GM19463 (cell line): ENCODE measurements around the gene EPM2A.
"Not testable (repeated sequence)": the region's sequence is repeated elsewhere in the genome, so short reads cannot be mapped to it uniquely, and the experiment has no call there.

Experiments
- ATAC-seq: cut with Tn5 transposase; IDR thresholded peaks from one replicate; pipeline ENCODE4 v1.9.1; 2021; ENCODE audit warnings: mild to moderate bottlenecking, moderate library complexity; ENCODE audit not compliant: unreplicated experiment

EPM2A gene

GRCh38 chr6:145735356-145736165 lies at the start of gene EPM2A:
TSS of gene EPM2A (minus strand) at chr6:145735520. CDS start at chr6:145735498, 22 bp downstream.
- ATAC-seq, result peak; percentile 52

- ATAC-seq, result peak; percentile 88
These were observed 49.4 kb upstream of the EPM2A start for GRCh38 chr6:145784683-145785082.

DNA sequence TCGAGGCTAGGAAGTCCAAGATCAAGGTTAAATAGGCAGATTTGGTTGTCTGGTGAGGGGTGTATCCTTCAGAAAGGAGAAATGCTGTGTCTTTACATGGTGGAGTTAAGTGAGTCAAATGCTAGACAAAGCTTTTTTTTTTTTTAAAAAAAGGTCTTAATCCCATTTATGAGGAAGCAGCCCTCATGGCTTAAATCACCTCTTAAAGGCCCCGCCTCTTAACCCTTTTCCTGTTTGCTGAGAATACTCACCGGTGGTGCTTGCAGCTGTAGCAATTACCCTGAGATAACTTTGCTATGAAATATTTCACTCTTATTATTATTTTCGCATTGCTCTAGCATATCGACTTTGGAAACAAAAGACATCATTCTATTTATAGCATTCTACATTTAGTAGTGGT lies 48.5 kb upstream of the EPM2A start:
- ATAC-seq, result no peak

GRCh38 chr6:145772846-145773245 lies 37.5 kb upstream of the EPM2A start:
- no peak for ATAC-seq

DNA sequence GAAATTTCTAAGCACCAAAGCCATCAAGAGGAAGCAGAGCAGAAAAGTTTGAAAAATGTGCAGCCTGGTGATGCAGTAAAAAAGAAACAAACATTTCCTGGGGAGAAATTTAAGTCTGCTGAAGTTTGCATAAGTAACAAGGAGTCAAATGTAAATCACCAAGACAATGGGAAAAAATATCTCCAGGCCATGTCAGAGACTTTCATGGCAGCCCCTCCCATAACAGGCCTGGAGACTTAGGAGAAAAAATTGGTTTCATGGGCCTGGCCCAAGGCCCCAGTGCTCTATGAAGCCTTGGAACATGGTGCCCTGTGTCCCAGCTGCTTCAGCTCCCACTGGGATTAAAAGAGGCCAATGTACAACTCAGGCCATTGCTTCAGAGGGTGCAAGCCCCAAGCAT lies 30.1 kb upstream of the EPM2A start:
- ATAC-seq, result no peak

- ATAC-seq, result no peak
These were observed 28.4 kb upstream of the EPM2A start for GRCh38 chr6:145763742-145764141.

DNA sequence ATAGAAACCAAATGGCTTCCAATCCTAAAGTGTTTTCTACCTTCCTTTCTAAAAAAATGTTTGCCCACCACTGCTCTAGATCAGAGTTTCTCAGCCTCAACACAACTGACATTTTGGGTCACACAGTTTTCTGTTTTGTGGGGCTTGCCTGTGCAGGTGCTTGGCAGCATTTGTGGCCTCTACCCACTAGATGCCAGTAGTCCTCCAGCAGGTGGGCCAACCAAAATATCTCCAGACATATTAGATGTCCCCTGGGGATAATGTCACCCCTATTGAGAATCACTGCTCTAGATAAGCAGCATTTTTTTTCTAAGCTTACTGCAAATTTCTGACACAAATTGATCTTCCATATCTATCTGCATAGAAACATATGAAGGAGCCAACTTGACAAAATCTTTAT lies 26.3 kb upstream of the EPM2A start:
- peak; percentile 73 for ATAC-seq

DNA sequence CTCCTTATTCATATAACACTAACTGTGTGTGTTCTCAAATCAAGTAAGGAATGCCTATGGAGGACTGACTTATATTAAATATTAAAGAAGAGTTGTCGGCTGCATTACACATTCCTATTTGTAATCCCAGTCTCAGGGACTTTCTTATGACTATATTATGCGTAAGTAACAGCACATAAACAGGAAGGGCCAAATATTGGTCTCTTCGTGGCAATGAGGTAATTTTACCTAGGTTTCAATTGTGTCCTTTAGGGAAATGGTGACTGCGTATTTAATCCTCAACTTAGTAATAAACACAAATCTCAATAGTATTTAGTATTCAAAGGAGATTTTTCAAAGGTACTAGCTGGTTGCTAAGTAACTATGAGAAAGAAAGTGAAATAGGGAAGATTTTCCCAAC lies 22.8 kb upstream of the EPM2A start:
- no peak for ATAC-seq

GRCh38 chr6:145756170-145756662 lies 20.9 kb upstream of the EPM2A start:
- no peak for ATAC-seq

DNA sequence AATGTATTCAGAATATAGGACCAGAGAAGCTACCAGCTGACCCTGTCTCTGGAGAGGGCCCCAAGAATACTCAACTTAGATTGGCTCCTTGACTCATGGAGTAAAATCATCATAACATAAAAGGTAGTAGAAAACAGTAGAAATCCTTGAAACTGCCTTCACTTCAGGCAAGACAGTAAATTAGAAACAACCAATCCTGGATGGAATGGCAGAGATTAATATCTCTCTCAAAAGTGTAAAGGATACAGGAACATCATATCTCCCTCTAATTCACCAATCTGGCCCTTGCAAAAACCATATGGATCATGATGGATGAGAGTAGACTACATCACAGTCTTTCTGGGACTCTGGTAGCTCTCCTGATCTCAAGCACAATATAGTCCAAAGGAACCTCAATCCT lies 20.4 kb upstream of the EPM2A start:
- no peak for ATAC-seq

DNA sequence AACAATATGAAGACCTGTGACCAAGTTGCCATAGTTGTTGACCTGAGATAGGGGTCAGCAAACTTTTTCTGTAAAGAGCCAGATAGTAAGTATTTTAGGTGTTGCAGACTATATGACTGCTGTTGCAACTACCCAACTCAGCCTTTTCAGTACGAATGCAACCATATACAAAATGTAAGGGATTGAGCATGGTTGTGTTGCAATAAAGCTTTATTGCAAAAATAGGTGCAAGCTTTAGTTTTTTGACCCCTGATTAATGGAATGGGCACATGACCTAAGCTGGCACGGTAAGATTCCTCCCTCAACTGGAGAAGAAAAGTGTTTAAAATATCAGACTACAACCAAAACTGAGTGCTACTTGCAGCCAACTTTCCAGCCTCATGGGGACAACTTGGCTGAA lies 17.3 kb upstream of the EPM2A start:
- no peak for ATAC-seq

DNA sequence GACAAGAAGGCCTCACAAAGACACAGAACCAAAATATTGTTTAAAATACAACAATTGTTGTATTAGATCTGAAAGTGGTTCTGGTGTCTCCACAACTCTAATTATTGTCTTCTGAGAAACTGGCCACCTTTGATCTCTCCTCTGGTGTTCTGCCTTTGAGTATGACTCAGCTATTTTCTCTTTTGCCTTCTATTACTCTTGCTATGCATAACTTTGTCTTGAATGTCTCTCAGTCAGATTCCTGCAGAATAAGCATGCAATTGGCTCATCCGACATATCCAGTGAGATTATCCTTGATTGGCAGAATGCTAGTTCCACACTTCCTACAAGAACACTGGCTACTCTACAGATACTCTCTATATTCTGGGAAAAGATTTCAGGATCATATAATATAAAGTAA lies 14.3 kb upstream of the EPM2A start:
- ATAC-seq, result peak; percentile 93

DNA sequence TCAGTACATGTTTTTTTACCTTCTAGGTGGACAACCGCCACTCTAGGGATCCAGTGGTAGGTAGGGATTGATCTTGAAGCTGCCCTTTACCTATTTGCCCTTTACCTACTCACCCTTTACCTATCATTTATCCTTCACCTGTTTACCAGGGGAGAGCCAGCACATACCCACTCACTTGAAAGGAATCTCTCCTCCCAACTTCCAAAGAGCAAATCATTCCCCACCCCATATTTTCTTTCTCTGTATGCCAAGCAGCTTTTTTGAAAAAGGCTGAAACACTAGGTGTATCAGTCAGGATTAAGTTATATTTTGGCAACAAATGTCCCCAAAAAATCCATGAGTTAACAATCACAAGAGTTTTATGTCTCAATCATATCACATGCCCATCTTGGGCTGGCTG lies 10.5 kb upstream of the EPM2A start:
- no peak for ATAC-seq

DNA sequence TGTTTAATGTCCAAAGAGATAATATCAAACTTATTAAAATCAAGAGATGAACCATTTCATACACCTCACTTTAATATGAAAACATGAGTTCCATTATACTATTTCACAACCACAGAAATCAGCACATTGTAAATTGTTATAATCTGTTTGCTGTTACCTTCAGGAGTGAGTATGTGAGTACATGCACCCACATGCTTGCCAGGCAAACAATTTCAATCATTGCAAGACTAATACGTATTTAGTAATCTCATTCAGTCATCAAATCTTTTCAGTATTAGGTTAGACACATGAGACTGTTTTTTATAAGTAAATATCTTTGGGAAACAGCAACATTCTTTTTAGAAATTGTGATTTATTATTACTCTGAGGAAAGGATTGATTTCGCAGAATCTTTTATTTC lies 9.3 kb upstream of the EPM2A start:
- no peak for ATAC-seq

DNA sequence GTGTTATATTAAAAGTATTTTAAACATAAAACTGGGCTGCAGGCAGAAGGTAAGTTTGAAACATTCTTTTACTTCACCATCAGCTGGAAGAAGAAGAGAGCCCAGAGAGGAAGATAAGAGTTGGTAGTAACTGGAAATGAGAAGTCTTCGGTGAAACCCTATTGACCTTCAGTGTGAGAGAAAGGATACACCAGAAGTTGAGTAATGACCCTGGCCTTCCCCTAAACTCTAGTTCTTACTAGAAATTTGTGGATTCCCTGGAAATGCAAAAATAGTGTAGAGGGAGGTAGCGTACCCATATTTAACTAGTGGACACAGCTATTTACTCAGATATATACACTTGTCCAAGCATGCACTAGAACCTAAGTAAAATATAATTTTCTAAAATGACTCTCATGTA lies 8.0 kb upstream of the EPM2A start:
- no peak for ATAC-seq

DNA sequence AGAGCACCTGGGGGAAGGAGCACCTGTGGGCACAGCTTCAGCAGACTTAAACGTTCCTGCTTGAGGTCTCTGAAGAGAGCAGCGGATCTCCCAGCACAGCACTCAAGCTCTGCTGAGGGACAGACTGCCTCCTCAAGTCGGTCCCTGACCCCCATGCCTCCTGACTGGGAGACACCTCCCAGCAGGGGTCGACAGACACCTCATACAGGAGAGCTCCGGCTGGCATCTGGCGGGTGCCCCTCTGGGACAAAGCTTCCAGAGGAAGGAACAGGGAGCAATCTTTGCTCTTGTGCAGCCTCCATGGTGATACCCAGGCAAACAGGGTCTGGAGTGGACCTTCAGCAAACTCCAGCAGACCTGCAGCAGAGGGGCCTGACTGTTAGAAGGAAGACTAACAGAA lies 7.2 kb upstream of the EPM2A start:
- ATAC-seq, result not testable (repeated sequence)

DNA sequence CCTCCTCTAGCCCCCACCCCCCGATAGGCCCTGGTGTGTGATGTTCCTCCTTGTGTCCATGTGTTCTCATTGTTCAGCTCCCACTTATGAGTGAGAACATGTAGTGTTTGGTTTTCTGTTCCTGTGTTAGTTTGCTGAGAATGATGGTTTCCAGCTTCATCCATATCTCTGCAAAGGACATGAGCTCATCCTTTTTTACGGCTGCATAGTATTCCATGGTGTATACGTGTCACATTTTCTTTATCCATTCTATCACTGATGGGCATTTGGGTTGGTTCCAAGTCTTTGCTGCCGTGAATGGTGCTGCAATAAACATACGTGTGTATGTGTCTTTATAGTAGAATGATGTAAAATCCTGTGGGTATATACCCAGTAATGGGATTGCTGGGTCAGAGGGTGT lies 4.4 kb upstream of the EPM2A start:
- ATAC-seq, result not testable (repeated sequence)

DNA sequence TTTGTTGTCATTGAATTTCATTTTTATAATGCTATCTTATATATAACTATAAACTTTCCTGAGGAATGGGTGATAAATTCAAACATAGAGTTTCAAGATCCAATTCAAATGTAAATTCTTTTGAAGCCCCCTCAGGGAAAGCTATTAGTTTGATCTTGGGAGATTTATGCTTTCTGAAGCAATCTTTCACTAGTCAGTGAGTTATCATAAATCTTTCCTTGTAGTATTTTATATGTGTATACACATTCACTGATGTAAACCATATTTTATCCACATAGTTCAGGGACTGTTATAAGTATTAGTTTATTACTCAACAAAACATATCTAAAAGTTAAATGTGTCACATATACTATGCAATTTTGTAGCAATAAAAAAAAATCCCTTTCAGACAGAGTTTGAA lies 2.9 kb upstream of the EPM2A start:
- ATAC-seq, result no peak

- no peak for ATAC-seq
These were observed 1.4 kb upstream of the EPM2A start for GRCh38 chr6:145736661-145737144.

DNA sequence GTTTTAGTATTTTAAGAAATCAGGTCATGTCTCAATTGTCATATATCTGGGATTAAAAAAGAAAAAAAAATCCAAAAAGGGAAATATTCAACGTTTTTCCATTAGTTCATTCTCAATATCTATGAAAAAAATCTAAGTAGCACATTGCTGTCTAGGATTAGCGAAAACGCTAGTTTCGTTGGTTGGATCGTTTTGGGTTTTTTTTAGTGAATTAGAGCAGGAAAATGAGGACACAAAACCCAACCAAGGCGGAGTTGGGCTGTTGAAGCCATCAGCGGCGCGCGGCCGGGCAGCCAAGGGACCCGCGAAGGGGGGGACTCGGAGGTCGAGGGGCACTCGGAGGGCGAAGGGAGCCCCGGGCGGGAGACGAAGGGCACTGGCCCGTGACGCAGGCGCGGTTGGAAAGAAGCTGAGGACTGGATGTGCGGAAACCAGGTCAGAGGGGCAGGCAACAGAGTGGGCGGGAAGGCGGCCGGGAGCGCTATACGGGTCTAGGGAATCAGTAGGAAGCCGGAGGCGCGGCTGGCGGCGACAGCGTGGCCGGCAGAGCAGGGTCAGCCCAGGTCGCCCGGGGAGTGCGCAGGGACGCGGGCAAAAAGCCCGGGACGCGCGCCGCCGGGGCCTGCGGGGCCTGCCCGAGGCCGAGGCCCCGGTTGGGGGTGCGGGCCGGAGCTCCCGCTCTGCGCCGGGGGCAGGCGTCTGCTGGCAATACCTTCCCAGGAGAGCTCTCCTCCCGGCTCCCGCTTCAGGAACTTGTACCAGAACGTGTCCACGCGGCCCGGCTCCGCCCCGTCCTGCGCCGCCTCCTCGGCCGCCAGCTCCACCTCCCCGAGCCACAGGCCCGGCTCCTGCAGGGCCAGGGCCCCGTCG lies 599 bp downstream of the EPM2A start:
- peak; percentile 74 for ATAC-seq

GRCh38 chr6:145733810-145734209 lies 1.5 kb downstream of the EPM2A start:
- no peak for ATAC-seq

- no peak for ATAC-seq
These were observed 2.1 kb downstream of the EPM2A start for GRCh38 chr6:145733207-145733606.
